ENCODE data around the gene COL6A1.
A peak's percentile ranks its signal among the peaks of the same experiment; 100 is the strongest.

Gene COL6A1

GRCh38 chr21:46006547-46007491 is 25.2 kb downstream of the COL6A1 start:
- DNase-seq (ENCODE audit: low spot score), result no peak

DNA sequence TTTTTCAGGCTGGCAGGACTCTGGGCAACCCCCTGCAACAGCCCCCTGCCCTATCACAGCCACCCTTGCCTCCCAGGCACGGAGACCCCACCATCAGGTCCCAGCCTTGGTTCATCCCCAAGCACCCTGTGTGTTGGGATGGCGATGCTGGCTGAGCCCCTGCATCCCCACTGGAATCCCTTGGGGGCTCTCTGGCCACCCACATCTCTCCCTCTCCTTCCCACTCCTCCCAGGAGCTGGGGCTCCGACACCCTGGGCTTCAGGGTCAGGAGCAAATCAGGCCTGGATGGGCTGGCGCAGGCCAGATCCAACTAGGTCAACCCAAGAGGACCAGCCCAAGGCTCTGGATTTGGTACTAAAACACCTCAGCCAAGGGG is 25.9 kb downstream of the COL6A1 start:
- no peak for DNase-seq (ENCODE audit: low spot score)

DNA sequence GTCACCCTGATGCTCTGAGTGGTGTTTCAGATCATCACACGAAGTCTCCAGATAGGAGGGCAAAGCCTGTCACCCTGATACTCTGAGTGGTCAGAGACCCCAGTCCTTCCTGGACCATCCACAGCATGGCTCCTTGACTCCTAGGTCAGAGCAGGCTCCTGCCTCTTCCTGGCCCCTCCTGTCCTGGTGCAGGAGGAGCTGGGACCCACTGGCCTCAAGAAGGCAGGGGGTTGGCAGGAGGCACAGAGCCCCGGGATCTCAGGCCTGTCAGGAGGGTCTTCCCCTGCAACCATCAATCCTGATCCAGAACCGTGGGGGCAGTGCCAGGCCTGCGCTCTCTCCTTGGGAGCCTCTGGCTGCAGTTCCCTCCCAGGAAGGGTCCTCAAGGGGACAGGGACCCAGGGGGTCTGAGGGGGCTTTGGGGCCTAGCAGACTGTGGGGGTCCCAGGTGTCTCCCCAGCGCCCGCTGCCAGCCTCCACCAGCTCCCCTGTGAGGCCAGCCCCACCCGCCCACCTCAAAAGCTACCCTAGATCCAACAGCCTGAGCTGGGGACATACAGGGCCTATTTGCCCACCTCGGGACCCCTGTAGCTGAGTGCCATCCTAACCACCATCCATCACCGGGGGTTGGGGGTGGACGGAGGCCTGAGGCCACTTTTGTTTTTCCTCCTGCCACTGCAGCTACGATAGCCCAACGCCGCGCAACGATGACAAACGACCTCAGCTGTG is 27.5 kb downstream of the COL6A1 start:
- DNase-seq (ENCODE audit: low spot score), result no peak

DNA sequence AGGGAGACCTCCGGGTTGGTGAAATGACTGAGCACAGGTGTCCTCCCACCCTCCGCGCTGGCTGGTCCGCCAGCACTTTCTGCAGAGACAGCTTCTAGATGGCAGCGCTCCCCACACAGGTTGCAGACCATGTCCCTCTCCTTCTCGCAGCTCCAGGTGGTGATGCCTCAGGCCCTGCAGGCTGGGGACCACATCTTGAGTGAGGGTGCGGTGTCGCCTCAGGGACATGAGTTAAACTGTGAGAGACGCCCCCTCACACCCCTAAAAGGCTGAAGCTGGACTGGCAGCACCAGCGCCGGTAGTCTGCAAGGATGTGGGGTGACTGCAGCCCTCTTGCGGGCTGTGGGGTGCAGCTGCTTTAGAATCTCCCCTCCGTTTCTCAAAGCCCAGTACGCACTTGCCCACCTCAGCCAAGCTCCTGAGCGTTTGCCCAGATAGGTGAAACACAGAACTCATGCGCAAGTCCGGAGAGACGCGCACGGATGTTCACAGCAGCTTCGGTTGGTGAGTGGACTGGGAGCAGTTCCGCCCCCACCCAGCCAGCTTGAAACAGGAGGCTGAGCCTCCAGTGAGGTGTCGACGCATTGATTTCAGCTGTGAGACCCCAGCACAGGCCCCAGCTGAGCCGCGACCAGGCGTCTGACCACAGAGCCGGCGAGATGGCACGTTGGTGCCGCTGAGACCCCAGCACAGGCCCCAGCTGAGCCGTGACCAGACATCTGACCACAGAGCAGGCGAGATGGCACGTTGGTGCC is 28.6 kb downstream of the COL6A1 start:
- no peak for DNase-seq (ENCODE audit: low spot score)

DNA sequence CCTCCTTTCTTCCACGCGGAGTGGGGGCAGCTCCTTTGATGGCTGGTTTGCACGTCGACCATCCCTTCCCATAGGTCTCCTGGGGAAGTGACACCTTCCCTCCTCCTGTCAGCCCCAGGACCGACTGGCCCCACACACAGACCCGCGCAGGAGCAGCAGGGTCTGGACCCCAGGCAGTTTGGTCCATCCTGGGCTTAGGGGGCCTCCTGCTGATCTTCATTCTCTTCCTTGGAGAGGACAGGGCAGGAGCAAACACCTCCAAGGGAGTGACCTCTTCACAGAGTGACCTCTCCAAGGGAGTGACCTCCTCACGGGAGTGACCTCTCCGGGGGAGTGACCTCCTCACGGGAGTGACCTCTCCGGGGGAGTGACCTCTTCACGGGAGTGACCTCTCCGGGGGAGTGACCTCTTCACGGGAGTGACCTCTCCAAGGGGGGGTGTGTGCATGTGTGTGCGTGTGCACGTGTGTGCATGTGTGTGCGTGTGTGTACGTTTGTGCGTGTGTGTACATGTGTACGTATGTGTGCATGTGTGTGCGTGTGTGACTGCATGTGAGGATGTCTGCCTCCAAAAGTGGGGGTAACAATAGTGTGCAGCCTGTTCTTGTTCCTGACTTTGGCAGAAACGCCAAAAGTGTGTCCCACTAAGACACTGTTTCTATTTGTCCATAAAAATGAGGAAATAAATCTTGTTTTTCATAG is 29.8 kb downstream of the COL6A1 start:
- no peak for DNase-seq (ENCODE audit: low spot score)

DNA sequence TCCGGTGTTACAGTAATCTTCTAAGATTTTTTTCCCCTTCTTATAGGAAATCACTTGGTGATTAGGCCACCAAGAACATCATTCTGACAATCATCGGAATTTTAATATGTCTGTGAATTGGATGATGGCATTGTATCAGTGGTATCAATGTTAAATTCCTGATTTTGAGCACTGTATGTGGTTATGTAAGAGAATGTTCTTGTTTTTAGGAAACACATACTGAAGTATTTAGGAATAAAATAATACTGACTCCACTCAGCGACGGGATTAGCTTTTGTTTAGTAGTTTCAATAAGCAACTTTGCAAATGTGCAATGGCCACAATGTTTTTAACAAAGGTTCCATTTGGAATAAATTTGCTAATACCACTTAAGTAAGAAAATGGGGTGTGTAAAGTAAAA is 30.6 kb downstream of the COL6A1 start:
- no peak for DNase-seq (ENCODE audit: low spot score)

GRCh38 chr21:46014828-46015227 is 33.3 kb downstream of the COL6A1 start:
- DNase-seq (ENCODE audit: low spot score), result no peak

DNA sequence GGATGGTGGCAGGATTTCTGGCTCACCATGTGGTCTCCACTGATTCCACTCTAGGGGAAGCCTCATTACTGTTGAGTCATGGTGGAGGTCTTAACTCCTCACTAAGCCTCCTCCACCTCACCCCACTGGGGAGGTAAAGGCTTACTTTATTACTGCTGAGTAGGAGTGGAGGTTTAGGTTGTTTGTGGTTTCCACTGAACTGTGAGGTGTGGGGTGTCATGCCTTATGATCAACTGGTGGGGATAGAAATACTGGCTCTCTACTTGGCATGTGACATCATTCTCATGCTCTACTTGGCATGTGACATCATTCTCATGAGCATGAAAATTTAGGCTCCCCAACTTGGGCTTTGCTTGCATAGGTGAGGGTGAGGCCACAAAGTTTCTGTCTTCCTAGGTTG is 35.6 kb downstream of the COL6A1 start:
- DNase-seq (ENCODE audit: low spot score), result no peak

DNA sequence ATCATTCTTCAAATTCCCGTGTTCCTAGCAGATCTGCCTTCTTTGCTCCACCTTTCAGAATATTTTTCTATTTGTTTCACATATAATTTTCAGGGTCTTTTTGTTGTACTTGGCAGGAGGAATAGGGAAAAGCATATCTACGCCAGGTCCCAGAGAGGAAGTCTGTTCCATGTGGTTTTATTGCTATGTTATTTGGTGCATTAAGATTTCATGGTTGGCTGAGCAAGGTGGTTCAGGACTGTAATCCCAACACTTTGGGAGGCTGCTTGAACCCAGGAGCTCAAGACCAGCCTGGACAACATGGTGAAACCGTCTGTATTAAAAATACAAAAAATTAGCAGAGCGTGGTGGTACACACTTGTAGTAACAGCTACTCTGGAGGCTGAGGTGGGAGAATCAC is 36.1 kb downstream of the COL6A1 start:
- DNase-seq (ENCODE audit: low spot score), result no peak

DNA sequence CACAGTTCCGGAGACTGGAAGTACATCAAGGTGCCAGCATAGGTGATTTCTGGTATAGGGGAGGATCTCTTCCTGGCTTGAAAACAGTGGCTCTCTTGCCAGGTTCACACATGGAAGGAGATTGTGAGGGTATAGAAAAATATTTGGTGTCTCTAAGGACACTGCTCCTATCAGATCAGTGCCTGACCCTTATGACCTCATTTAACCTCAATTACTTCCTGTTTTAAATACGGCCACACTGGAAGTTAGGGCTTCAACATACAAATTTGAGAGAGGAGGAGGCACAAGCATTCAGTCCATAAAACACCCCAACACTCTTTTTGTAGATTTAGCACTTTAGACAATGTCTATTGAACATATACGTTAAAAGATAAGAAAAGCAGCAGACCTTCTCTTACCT is 37.0 kb downstream of the COL6A1 start:
- no peak for DNase-seq (ENCODE audit: low spot score)

- no peak for DNase-seq (ENCODE audit: low spot score)
Observed at GRCh38 chr21:46020581-46020980, 39.0 kb downstream of the COL6A1 start.

DNA sequence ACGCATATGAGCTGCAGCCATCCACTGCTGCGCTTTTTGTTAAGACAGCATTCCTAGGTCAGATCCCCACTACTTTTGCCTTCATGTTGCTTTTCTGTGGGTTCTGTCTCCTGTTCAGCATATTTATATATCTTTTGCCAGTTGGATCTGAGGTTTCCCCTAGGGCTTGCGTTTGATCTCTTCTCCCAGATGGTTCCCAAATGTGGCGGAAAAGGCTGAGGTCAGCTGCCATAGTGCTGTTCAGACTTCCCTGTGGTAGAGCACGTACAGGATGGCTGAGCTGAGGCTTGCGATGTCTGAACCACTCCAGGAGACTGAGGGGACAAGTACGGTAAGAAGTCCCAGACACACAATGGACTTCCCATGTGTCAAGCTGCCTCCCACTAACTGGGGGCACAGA is 39.8 kb downstream of the COL6A1 start:
- no peak for DNase-seq (ENCODE audit: low spot score)

GRCh38 chr21:46021978-46022544 is 40.5 kb downstream of the COL6A1 start:
- peak; percentile 62 for DNase-seq (ENCODE audit: low spot score)

DNA sequence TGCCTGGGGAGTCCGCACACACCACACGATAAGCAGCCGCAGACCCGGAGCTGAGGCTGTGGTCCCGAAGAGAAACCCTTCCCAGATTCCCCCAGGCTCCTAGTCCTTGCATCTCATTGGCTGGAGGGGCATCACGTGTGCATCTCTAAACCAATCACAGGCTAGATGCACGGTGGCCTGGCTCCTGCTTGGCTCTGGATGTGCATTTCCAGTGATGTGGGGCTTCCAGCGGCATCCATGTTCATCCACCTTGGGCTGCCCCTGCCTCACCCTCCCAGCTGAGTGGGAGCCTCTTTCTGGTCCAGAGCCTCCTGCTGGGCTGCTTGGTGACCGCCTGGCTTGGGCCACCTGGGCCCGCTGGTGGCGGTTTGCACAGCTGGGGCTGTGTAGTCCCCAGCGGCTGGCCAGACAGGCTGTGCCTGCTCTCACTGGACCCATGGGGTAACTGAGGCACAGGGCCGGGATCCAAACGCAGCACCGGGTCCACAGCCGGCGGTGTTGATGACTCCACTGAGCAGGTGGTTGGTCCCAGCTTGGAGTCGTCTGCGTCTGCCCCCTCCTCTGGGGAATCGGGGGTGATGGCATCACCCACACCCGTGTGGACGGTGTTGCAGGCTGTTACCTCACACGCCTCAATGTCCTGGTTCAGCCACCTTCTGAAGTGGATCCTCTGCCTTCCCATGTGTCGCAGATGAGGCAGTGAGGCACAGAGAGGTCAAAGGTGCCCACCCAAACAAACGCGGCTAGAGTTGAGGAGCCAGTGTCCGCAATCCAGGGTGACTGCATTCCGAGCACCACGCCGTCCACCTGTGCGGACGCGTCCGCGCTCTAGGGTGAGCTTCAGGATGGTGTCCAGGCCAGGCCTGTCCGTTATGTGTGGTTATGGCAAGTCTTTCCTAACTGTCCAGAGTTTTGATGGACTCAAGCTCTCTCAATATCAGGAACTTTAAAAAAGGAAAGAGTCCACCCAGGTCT is 41.3 kb downstream of the COL6A1 start:
- peak; percentile 94 for DNase-seq (ENCODE audit: low spot score)

- DNase-seq (ENCODE audit: low spot score), result no peak
Observed at GRCh38 chr21:46023555-46023954, 42.0 kb downstream of the COL6A1 start.

DNA sequence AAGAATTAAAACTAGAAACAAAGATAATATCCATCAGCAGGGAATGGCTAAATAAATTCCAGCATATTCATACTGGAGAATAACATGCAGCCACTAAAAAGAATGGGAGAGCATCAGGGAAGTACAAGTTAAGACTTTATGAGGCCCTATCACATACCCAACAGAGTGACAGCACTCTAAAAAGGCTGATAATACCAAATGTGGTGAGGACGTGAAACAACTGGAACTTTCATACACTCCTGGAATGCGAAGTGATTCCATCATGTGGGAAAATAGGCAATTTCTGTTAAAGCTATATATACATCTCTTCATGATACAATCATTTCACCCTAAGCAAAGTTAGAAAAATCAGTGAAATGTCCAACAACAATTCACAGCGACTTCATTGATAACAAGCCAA is 42.6 kb downstream of the COL6A1 start:
- DNase-seq (ENCODE audit: low spot score), result no peak

- DNase-seq (ENCODE audit: low spot score), result peak; percentile 41
Observed at GRCh38 chr21:46025113-46025770, 43.7 kb downstream of the COL6A1 start.

- no peak for DNase-seq (ENCODE audit: low spot score)
Observed at GRCh38 chr21:46027851-46028493, 46.4 kb downstream of the COL6A1 start.

DNA sequence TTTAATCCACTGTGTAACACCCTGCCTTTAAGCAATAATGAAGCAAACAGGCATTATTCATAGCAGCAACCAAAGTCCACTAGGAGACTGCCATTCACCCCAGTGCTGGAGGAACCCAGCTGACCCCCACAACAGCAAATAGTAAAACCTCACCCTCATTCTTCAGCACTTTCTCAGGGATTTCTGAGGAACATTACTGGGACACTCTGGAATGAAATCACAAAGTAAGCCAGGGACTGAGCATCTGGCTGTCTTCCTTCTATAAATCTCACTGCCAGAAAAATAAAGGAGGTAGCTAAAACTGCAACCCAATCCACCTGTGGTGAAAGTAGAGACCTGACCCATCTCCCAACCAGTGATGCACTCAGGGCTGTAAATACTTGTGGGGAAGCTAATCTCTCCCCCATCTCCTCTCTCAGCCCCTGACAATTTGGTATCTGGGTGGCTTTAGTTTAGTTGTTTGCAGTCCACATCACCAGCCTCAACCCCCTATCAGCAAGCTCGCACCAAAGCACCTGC is 47.1 kb downstream of the COL6A1 start:
- peak; percentile 75 for DNase-seq (ENCODE audit: low spot score)

Measured in AG08395 (cell line).